ENCODE results near the gene SORBS1.

DNA sequence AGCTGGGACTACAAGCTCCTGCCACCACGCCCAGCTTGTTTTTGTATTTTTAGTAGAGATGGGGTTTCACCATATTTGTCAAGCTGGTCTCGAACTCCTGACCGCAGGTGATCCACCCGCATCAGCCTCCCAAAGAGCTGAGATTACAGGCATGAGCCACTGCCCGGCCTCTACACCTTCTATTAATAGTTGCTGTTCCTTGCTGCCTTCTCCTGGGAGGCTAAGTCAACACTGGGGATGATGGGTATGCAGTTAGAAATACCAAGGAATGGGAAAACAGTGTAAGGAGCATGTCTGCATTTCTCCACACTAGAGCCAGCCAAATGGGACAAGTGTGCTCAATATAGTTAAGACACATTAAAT, 173.1 kb downstream of the SORBS1 start:
- no peak for TF ChIP-seq EZH2phosphoT487 (IDR thresholded peaks at IDR 0.05; ENCODE audit: insufficient read depth, low read depth)
- no peak for TF ChIP-seq EZH2 (IDR thresholded peaks at IDR 0.05; ENCODE audit: insufficient read depth, poor library complexity, severe bottlenecking)

Measured in GM23248 (cell line).